Osteocyte (in vitro differentiated cells): ENCODE measurements around the gene GFOD2. TPM values are rescaled to one million over a fixed set of nuclear protein-coding genes. Genes with fewer than 3 reads are reported as not detected.
A peak's percentile ranks its signal among the peaks of the same experiment; 100 is the strongest.

Experiments used
- DNase-seq: peaks from one replicate; pipeline ENCODE4 v3.0.0; 2021; ENCODE audit warnings: mixed read lengths; ENCODE audit not compliant: unreplicated experiment; ENCODE audit errors: extremely low spot score
- H3K27ac Mint-ChIP-seq: one replicate; pipeline ENCODE4 v1.8.0; 2021; ENCODE audit warnings: mild to moderate bottlenecking, mixed read lengths; ENCODE audit not compliant: unreplicated experiment
- H3K27me3 Mint-ChIP-seq: one replicate; pipeline ENCODE4 v1.8.0; 2021; ENCODE audit warnings: mixed read lengths; ENCODE audit not compliant: unreplicated experiment
- H3K36me3 Mint-ChIP-seq: one replicate; pipeline ENCODE4 v1.8.0; 2021; ENCODE audit warnings: mixed read lengths; ENCODE audit not compliant: unreplicated experiment
- H3K4me1 Mint-ChIP-seq: one replicate; pipeline ENCODE4 v1.8.0; 2021; ENCODE audit warnings: mixed read lengths; ENCODE audit not compliant: unreplicated experiment
- H3K4me3 Mint-ChIP-seq: one replicate; pipeline ENCODE4 v1.8.0; 2021; ENCODE audit warnings: mild to moderate bottlenecking, moderate library complexity, mixed read lengths; ENCODE audit not compliant: unreplicated experiment
- H3K9me3 Mint-ChIP-seq: one replicate; pipeline ENCODE4 v1.8.0; 2021; ENCODE audit warnings: mixed read lengths; ENCODE audit not compliant: unreplicated experiment
- CTCF ChIP-seq: fragments of 200-600 bp; sonication (generic); IDR thresholded peaks from 2 replicates; pipeline ENCODE4 v1.5.0; 2021; ENCODE audit warnings: antibody characterized with exemption, mild to moderate bottlenecking, moderate library complexity
- total RNA-seq: library from RNA; stranded (reverse); gene quantifications from 2 replicates; pipeline ENCODE4 v1.2.1, GENCODE V29; 2021

Gene GFOD2
- total RNA-seq, 1 donor from 2014 or later = 22.2 TPM

- H3K36me3 Mint-ChIP-seq = peaks cover 13% of the 10 kb centered on the region
- no peaks in the 10 kb centered on the region for H3K27me3 Mint-ChIP-seq
- DNase-seq = no peak
- no peak overlapping the region for H3K27ac Mint-ChIP-seq
- no peaks in the 10 kb centered on the region for H3K9me3 Mint-ChIP-seq
- no peak overlapping the region for H3K4me3 Mint-ChIP-seq
- peaks cover 20% of the 10 kb centered on the region for H3K4me1 Mint-ChIP-seq
- TF ChIP-seq CTCF = no peak
Measured at GRCh38 chr16:67723151-67723910, 4.2 kb upstream of the GFOD2 start.

DNA sequence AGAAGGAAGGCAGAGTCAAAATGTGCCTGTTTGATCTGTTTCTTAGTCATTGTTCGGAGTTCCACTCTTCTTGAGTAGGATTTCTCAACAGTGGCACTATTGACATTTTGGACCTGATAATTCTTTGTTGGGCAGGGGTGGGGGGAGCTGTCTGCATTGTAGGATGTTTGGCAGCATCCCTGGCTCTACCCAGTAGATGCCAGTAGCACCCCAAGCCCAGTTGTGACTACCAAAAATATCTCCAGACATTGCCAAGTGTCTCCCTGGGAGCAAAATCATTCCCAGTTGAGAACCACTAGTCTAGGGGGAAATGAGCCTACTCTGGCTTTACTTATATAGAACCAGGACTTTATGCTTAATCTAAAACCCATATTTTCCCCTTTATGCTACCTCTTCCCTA is 1.1 kb upstream of the GFOD2 start:
- no peak for DNase-seq
- H3K36me3 Mint-ChIP-seq = peaks cover 5% of the 10 kb centered on the region
- H3K27ac Mint-ChIP-seq = peak overlapping the region; percentile 94
- TF ChIP-seq CTCF = no peak
- H3K4me3 Mint-ChIP-seq = peak overlapping the region; percentile 94
- no peaks in the 10 kb centered on the region for H3K9me3 Mint-ChIP-seq
- no peaks in the 10 kb centered on the region for H3K27me3 Mint-ChIP-seq
- peaks cover 32% of the 10 kb centered on the region for H3K4me1 Mint-ChIP-seq

GRCh38 chr16:67719778-67720144 is 645 bp upstream of the GFOD2 start:
- Mint-ChIP-seq H3K36me3 (peaks cover 4% of the 10 kb centered on the region), H3K9me3 (no peaks in the 10 kb centered on the region), H3K4me3 (peak overlapping the region; percentile 94), H3K4me1 (peaks cover 32% of the 10 kb centered on the region), H3K27me3 (no peaks in the 10 kb centered on the region), H3K27ac (peak overlapping the region; percentile 94)
- TF ChIP-seq CTCF = no peak
- DNase-seq = no peak

DNA sequence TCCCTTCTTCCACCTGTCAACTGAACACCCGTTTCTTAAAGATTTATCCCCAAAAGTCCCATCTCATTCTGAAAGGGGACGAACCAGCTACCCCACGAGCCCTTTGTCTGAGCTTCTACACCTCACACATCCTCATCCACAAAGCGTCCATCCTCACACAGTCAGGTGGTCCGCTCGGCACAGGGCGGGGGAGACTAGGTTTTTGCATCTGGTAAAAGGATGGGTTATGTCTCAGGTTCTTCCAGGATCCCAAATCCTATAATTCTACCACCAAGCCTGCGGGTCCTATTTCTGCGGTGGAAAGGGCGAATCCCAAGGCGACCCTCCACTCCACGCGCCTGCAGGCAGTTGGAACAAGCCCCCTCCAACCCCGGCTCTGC is 458 bp downstream of the GFOD2 start:
- no peak for TF ChIP-seq CTCF
- H3K27me3 Mint-ChIP-seq = no peaks in the 10 kb centered on the region
- peaks cover 32% of the 10 kb centered on the region for H3K4me1 Mint-ChIP-seq
- DNase-seq = no peak
- no peaks in the 10 kb centered on the region for H3K9me3 Mint-ChIP-seq
- H3K27ac Mint-ChIP-seq = peak overlapping the region; percentile 94
- H3K4me3 Mint-ChIP-seq = peak overlapping the region; percentile 94
- H3K36me3 Mint-ChIP-seq = peaks cover 4% of the 10 kb centered on the region

DNA sequence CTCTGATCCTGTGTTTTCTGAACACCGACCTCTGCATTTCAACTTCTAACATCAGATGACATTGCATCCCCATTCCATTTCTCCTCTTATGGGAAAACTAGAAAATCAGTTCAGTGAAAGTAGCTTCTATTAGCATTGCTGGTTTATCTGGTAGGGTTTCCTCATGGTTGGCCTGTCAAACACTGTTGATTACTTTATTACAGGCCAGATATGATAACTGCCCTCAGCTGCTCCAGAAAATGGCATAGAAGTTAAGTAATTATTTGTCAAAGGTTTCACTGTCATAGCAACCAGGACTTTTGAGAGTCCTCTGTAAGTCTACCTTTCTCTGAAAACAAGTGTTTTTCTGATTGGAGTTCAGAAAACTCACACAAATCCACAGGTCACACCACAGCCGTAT is 3.0 kb downstream of the GFOD2 start:
- no peaks in the 10 kb centered on the region for H3K9me3 Mint-ChIP-seq
- no peaks in the 10 kb centered on the region for H3K27me3 Mint-ChIP-seq
- H3K4me1 Mint-ChIP-seq = peaks cover 32% of the 10 kb centered on the region
- DNase-seq = no peak
- H3K4me3 Mint-ChIP-seq = no peak overlapping the region
- H3K27ac Mint-ChIP-seq = no peak overlapping the region
- no peak for TF ChIP-seq CTCF
- peaks cover 2% of the 10 kb centered on the region for H3K36me3 Mint-ChIP-seq
